ENCODE results near the gene IQCN. TPM values are rescaled to one million over a fixed set of nuclear protein-coding genes. Genes with fewer than 3 reads are reported as not detected.

IQCN gene
- polyA plus RNA-seq, 6 donors from 2014 or later = 0.69 to 1.9 (median 1.1) TPM; not detected in 1

GRCh38 chr19:18289471-18290301 lies 15.4 kb upstream of the IQCN start:
- Mint-ChIP-seq H3K27me3 (no peaks in the 10 kb centered on the region), H3K9me3 (no peaks in the 10 kb centered on the region), H3K4me1 (peaks cover 46 to 77% (median 59%) of the 10 kb centered on the region in 3 donors), H3K36me3 (no peaks in the 10 kb centered on the region), H3K27ac (peak overlapping the region; percentile 93 to 100 (median 98)), H3K4me3 (peak overlapping the region in 7 of 8 donors; percentile 5 to 97 (median 90))
- no peak for ATAC-seq (ENCODE audit: low read depth in 2 of 2)
- peak; percentile 18 for DNase-seq

GRCh38 chr19:18287836-18288772 lies 13.9 kb upstream of the IQCN start:
- DNase-seq (no peak), ATAC-seq (ENCODE audit: low read depth in 2 of 2) (no peak)
- no peaks in the 10 kb centered on the region for H3K27me3 Mint-ChIP-seq
- peak overlapping the region in 3 of 8 donors; percentile 44 to 65 (median 46) for H3K4me3 Mint-ChIP-seq
- H3K36me3 Mint-ChIP-seq = no peaks in the 10 kb centered on the region
- H3K27ac Mint-ChIP-seq = peak overlapping the region in 3 of 6 donors; percentile 21 to 95 (median 72)
- H3K9me3 Mint-ChIP-seq = no peaks in the 10 kb centered on the region
- peaks cover 40 to 69% (median 49%) of the 10 kb centered on the region in 3 donors for H3K4me1 Mint-ChIP-seq

DNA sequence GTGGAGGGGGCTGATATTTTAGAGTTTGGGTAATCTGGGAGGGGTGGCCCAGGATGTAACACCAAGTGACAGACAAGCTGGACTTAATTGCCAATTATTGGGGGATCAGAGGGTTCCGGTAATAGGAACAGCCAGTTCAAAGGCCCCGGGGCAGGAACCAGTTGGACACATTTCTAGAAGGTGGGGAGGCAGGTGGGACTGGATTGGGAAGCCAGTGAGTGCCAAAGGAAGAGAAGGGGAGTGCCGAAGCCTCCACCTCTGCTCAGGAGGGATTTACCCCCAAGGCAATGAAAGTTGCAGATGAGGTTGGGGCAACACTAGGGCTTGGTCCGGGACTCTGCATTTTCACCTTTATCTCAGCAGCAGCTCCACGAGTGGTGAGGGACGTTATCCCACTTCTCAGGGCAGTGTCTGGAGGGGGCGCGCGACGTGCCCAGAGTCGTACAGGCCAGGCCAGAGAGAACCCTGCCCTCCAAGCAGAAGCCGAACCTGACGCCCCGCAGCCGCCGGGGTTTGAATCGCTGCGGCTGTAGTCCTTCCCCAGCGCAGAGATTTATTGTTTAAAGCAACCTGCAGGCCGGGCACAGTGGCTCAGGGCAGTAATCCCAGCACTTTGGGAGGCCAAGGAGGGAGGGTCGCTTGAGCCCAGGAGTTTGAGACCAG lies 12.9 kb upstream of the IQCN start:
- peaks cover 45 to 75% (median 52%) of the 10 kb centered on the region in 3 donors for H3K4me1 Mint-ChIP-seq
- DNase-seq (no peak), ATAC-seq (ENCODE audit: low read depth in 2 of 2) (no peak)
- no peaks in the 10 kb centered on the region for H3K36me3 Mint-ChIP-seq
- peak overlapping the region in 4 of 6 donors; percentile 47 to 90 (median 81) for H3K27ac Mint-ChIP-seq
- H3K27me3 Mint-ChIP-seq = no peaks in the 10 kb centered on the region
- H3K4me3 Mint-ChIP-seq = peak overlapping the region in 4 of 8 donors; percentile 24 to 77 (median 37)
- H3K9me3 Mint-ChIP-seq = peaks cover 0 to 2% (median 0%) of the 10 kb centered on the region in 7 donors

- peak overlapping the region in 1 of 8 donors; percentile 75 for H3K4me3 Mint-ChIP-seq
- peaks cover 38 to 60% (median 42%) of the 10 kb centered on the region in 3 donors for H3K4me1 Mint-ChIP-seq
Measured at GRCh38 chr19:18284712-18285360, 10.6 kb upstream of the IQCN start.

GRCh38 chr19:18283338-18283737 lies 9.1 kb upstream of the IQCN start:
- ATAC-seq (ENCODE audit: low read depth in 2 of 2) (no peak), DNase-seq (no peak)
- peaks cover 0 to 2% (median 0%) of the 10 kb centered on the region in 7 donors for H3K9me3 Mint-ChIP-seq
- H3K27me3 Mint-ChIP-seq = peaks cover 0 to 7% (median 6%) of the 10 kb centered on the region in 3 donors
- H3K4me1 Mint-ChIP-seq = peaks cover 45 to 59% (median 54%) of the 10 kb centered on the region in 3 donors
- peaks cover 9 to 18% of the 10 kb centered on the region in 2 donors for H3K36me3 Mint-ChIP-seq
- H3K27ac Mint-ChIP-seq = peak overlapping the region in 5 of 6 donors; percentile 76 to 100 (median 97)
- H3K4me3 Mint-ChIP-seq = peak overlapping the region; percentile 9 to 99 (median 86)

More at GRCh38 chr19:18284712-18285360, 10.6 kb upstream of the IQCN start:
- Mint-ChIP-seq H3K27ac (peak overlapping the region in 5 of 6 donors; percentile 44 to 96 (median 79)), H3K27me3 (peaks cover 0 to under 1% (median under 1%) of the 10 kb centered on the region in 3 donors), H3K36me3 (peaks cover 2 to 4% of the 10 kb centered on the region in 2 donors), H3K9me3 (peaks cover 0 to 2% (median 0%) of the 10 kb centered on the region in 7 donors)
- no peak for ATAC-seq (ENCODE audit: low read depth in 2 of 2)
- DNase-seq = peak; percentile 14

DNA sequence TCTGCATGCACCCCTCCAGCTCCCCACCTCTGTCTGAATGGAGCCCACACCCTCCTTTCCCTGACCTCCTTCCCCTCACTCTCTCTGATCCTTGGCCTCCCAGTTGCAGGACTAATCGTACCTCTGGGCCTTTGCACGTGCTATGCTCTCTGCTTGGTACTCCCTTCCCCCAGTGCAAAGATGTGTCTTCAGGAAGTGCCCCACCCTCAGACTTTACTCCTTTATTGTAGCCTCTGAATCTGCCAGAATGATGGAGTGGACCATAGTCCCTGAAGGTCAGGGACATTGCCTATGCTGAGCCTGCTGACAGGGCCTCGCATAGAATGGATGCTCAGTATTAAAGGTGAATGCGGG lies 8.5 kb upstream of the IQCN start:
- Mint-ChIP-seq H3K9me3 (peaks cover 0 to 2% (median 0%) of the 10 kb centered on the region in 7 donors), H3K27me3 (peaks cover 0 to 7% (median 6%) of the 10 kb centered on the region in 3 donors), H3K36me3 (peaks cover 9 to 18% of the 10 kb centered on the region in 2 donors), H3K27ac (peak overlapping the region; percentile 97 to 100 (median 99)), H3K4me1 (peaks cover 51 to 60% (median 58%) of the 10 kb centered on the region in 3 donors), H3K4me3 (peak overlapping the region; percentile 84 to 99 (median 93))
- no peak for DNase-seq
- ATAC-seq (ENCODE audit: low read depth in 2 of 2) = no peak

DNA sequence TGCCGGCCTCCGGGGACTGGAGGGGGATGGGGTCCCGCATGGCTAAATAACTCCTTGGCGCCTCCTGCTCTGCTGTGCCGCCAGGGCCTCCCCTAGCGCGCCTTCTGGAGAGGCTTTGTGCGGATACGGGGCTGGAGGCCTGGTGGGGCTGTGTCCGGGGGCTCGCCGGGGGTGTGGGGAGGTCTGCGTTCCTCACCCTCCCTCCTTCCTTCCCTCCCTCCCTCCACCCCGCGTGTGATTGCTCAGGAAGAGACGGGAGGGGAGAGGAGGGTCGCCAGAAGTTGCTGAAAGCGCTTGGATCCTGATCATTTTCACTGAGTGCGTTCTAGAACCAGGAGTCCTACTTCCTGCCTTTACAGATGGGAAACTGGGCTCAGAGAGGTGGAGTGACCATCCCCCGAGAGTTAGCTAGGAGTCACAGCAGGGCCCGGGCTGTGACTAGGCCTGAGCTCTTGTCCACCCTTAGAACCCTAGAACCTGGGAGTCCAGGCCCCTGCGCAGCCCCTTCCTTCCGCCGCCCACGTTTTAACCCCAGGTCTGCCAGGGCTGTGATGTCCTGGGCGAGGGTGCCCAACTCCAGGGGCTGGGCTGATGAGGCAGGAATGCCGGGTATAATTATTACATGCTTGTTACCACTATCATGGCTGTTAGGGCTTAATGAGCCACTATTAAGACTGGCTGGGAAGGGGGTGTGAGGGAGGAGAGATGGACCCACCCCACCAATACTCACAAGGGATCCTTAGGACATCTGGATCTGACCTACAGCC lies 8.0 kb upstream of the IQCN start:
- H3K9me3 Mint-ChIP-seq = peaks cover 0 to 2% (median 0%) of the 10 kb centered on the region in 7 donors
- peak overlapping the region; percentile 97 to 100 (median 99) for H3K27ac Mint-ChIP-seq
- peaks cover 9 to 18% of the 10 kb centered on the region in 2 donors for H3K36me3 Mint-ChIP-seq
- H3K4me1 Mint-ChIP-seq = peaks cover 56 to 63% (median 58%) of the 10 kb centered on the region in 3 donors
- H3K4me3 Mint-ChIP-seq = peak overlapping the region; percentile 84 to 99 (median 93)
- no peak for DNase-seq
- peaks cover 0 to 7% (median 6%) of the 10 kb centered on the region in 3 donors for H3K27me3 Mint-ChIP-seq
- ATAC-seq (ENCODE audit: low read depth in 2 of 2) = no peak

- ATAC-seq (ENCODE audit: low read depth in 2 of 2) (peak; percentile 58 to 63), DNase-seq (peak; percentile 99)
- peaks cover 0 to 2% (median 0%) of the 10 kb centered on the region in 7 donors for H3K9me3 Mint-ChIP-seq
- peak within 1 kb of the TSS; percentile 98 to 100 (median 99) for H3K27ac Mint-ChIP-seq
- H3K36me3 Mint-ChIP-seq = peaks cover 9 to 18% of the 10 kb centered on the region in 2 donors
- H3K4me3 Mint-ChIP-seq = peak within 1 kb of the TSS; percentile 87 to 99 (median 96)
- H3K4me1 Mint-ChIP-seq = peaks cover 51 to 64% (median 56%) of the 10 kb centered on the region in 3 donors
- H3K27me3 Mint-ChIP-seq = peaks cover 0 to 7% (median 6%) of the 10 kb centered on the region in 3 donors
Measured at GRCh38 chr19:18281082-18282020, 7.1 kb upstream of the IQCN start, which contains the start of gene JUND. Gene JUND (minus strand): TSS chr19:18281622. CDS start chr19:18281484, 138 bp downstream.

DNA sequence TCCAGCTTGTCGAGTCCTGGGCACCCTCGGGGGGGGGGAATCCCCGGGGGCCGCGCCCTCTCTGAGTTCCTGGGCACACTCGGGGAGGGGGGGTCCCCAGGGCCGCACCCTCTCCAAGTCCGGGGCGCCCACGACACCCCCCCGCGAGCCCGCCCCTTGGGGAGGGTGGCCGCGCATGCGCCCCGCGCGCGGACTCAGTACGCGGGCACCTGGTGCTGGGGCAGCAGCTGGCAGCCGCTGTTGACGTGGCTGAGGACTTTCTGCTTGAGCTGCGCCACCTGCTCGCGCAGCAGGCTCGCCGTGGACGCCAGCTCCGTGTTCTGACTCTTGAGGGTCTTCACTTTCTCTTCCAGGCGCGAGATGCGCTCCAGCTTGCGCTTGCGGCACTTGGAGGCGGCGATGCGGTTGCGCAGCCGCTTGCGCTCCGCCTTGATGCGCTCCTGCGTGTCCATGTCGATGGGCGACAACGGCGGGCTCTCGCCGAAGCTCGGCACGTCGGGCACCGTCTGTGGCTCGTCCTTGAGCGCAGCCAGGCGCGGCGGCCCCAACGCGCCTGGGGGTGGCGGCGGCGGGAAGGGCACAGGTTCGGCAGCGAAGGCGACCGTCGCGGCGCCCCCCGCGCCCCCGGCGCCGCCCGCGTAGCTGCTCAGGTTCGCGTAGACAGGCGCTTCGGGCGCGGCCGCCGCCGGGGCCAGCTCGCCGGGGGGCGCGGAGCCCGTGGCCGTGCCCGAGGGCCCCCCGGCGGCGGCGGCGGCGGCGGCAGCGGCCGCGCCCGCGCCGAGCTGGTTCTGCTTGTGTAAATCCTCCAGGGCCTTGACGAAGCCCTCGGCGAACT lies 6.2 kb upstream of the IQCN start:
- DNase-seq (peak; percentile 87), ATAC-seq (ENCODE audit: low read depth in 2 of 2) (peak; percentile 5)
- peak overlapping the region; percentile 98 to 100 (median 100) for H3K27ac Mint-ChIP-seq
- peak overlapping the region; percentile 87 to 99 (median 96) for H3K4me3 Mint-ChIP-seq
- peaks cover 9 to 18% of the 10 kb centered on the region in 2 donors for H3K36me3 Mint-ChIP-seq
- H3K4me1 Mint-ChIP-seq = peaks cover 50 to 64% (median 58%) of the 10 kb centered on the region in 3 donors
- peaks cover 0 to 2% (median 0%) of the 10 kb centered on the region in 7 donors for H3K9me3 Mint-ChIP-seq
- H3K27me3 Mint-ChIP-seq = peaks cover 0 to 9% (median 7%) of the 10 kb centered on the region in 3 donors

Data from naive B cell (primary cell).